GM12892 (cell line): ENCODE measurements around the gene GUCA2A.

ENCODE experiments used
- POLR2A ChIP-seq: IDR thresholded peaks from 2 replicates; pipeline ENCODE4 v1.6.1; 2011; ENCODE audit warnings: low read depth, low read length, control low read depth
- TAF1 ChIP-seq: IDR thresholded peaks from 2 replicates; pipeline ENCODE4 v1.6.1; 2011; ENCODE audit warnings: low read depth, mild to moderate bottlenecking, control low read depth, low read length, borderline replicate concordance

- TF ChIP-seq TAF1 (no peak), POLR2A (no peak)
Observed at GRCh38 chr1:42122408-42122807, 42.1 kb downstream of the GUCA2A start.
